Type B pancreatic cell (in vitro differentiated cells): ENCODE measurements around the gene MDM2. TPM values are rescaled to one million over a fixed set of nuclear protein-coding genes. Genes with fewer than 3 reads are reported as not detected.
"Not testable (repeated sequence)": the region's sequence is repeated elsewhere in the genome, so short reads cannot be mapped to it uniquely, and the experiment has no call there.

Source experiments
- DNase-seq: peaks from one replicate; pipeline ENCODE4 v3.0.0; 2021; ENCODE audit warnings: mixed read lengths; ENCODE audit not compliant: unreplicated experiment; ENCODE audit errors: extremely low spot score
- H3K27ac Mint-ChIP-seq: 2 replicates; pipeline ENCODE4 v1.8.0; 2021; ENCODE audit warnings: mild to moderate bottlenecking, mixed read lengths
- H3K27me3 Mint-ChIP-seq: 2 replicates; pipeline ENCODE4 v1.8.0; 2021; ENCODE audit warnings: mixed read lengths
- H3K36me3 Mint-ChIP-seq: 2 replicates; pipeline ENCODE4 v1.8.0; 2021; ENCODE audit warnings: mixed read lengths
- H3K4me1 Mint-ChIP-seq: one replicate; pipeline ENCODE4 v1.8.0; 2021; ENCODE audit warnings: mixed read lengths; ENCODE audit not compliant: unreplicated experiment
- H3K4me3 Mint-ChIP-seq: 2 replicates; pipeline ENCODE4 v1.8.0; 2021; ENCODE audit warnings: mild to moderate bottlenecking, mixed read lengths
- H3K9me3 Mint-ChIP-seq: 2 replicates; pipeline ENCODE4 v1.8.0; 2021; ENCODE audit warnings: mixed read lengths
- CTCF ChIP-seq: fragments of 200-600 bp; sonication (generic); conservative IDR thresholded peaks from 2 replicates; pipeline ENCODE4 v1.5.0; 2021; ENCODE audit warnings: antibody characterized with exemption, mild to moderate bottlenecking
- total RNA-seq: library from RNA; stranded (reverse); gene quantifications from 2 replicates; pipeline ENCODE4 v1.2.1, GENCODE V29; 2021; ENCODE audit warnings: low replicate concordance

MDM2 gene
- total RNA-seq, 1 donor from 2014 or later: 162 TPM

DNA sequence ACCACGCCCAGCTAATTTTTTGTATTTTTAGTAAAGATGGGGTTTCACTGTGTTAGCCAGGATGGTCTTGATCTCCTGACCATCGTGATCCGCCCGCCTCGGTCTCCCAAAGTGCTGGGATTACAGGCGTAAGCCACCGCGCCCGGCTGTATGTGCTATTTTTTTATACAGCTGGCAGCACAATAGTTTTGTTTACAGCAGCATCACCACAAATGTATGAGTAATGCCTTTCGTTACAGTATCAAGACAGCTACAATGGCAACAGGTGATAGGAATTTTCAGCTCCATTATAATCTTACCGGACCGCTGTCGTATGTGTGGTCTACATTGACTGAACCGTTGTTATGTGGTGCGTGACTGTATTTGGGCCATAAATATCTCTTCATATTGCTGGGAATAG, 11.6 kb upstream of the MDM2 start:
- H3K36me3 Mint-ChIP-seq: no peaks in the 10 kb centered on the region
- H3K27ac Mint-ChIP-seq: no peak overlapping the region
- H3K9me3 Mint-ChIP-seq: peaks cover 5% of the 10 kb centered on the region
- H3K4me3 Mint-ChIP-seq: no peak overlapping the region
- H3K4me1 Mint-ChIP-seq: peaks cover 4% of the 10 kb centered on the region
- H3K27me3 Mint-ChIP-seq: no peaks in the 10 kb centered on the region
- TF ChIP-seq CTCF: no peak
- DNase-seq: no peak

DNA sequence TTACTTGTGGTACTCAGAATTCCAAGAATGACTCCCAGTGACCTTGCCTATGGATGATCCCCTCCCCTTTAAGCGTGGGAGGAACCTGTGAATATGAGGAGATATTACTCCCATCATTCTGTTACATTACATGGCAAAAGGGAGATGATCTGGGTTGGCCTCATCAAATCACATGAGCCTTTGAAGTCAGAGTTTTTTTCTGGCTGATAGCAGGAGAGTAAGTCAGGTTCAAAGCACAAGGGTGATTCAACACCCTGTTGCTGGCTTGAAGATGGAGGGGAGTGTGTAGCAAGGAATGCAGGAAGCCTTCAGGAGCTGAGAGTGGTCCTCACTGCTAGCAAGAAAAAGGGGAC, 9.1 kb upstream of the MDM2 start:
- Mint-ChIP-seq H3K36me3 (no peaks in the 10 kb centered on the region), H3K27ac (no peak overlapping the region)

GRCh38 chr12:68800294-68800693, 7.7 kb upstream of the MDM2 start:
- Mint-ChIP-seq H3K4me3 (no peak overlapping the region), H3K36me3 (no peaks in the 10 kb centered on the region), H3K27me3 (no peaks in the 10 kb centered on the region), H3K27ac (peak overlapping the region; percentile 75), H3K4me1 (peaks cover 9% of the 10 kb centered on the region), H3K9me3 (peaks cover 5% of the 10 kb centered on the region)
- TF ChIP-seq CTCF: no peak
- no peak for DNase-seq

More for the DNA sequence above, 9.1 kb upstream of the MDM2 start:
- Mint-ChIP-seq H3K4me1 (peaks cover 9% of the 10 kb centered on the region), H3K27me3 (no peaks in the 10 kb centered on the region), H3K9me3 (peaks cover 5% of the 10 kb centered on the region), H3K4me3 (no peak overlapping the region)
- no peak for TF ChIP-seq CTCF
- no peak for DNase-seq

- not testable (repeated sequence) for H3K4me1 Mint-ChIP-seq, DNase-seq, H3K36me3 Mint-ChIP-seq, H3K4me3 Mint-ChIP-seq, H3K27me3 Mint-ChIP-seq, H3K9me3 Mint-ChIP-seq
- H3K27ac Mint-ChIP-seq: peak overlapping the region; percentile 68
Measured at GRCh38 chr12:68801124-68801523, 6.9 kb upstream of the MDM2 start.

DNA sequence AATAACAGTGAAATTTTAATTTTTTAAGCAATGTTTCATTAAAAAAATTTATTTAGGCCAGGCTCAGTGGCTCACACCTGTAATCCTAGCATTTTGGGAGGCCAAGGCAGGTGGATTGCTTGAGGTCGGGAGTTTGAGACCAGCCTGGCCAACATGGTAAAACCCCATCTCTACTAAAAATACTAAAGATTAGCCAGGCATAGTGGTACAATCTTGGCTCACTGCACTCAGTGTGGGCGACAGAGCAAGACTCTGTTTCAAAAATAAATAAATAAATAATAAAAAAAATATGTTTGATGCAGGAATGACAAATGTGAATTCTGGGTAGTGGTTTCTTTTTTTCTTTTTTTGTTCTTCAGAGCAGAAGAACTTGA, 5.6 kb upstream of the MDM2 start:
- H3K4me1 Mint-ChIP-seq, H3K9me3 Mint-ChIP-seq, DNase-seq, H3K27me3 Mint-ChIP-seq, H3K36me3 Mint-ChIP-seq, H3K4me3 Mint-ChIP-seq: not testable (repeated sequence)
- H3K27ac Mint-ChIP-seq: peak overlapping the region; percentile 68

- not testable (repeated sequence) for H3K27ac Mint-ChIP-seq, H3K9me3 Mint-ChIP-seq, H3K4me1 Mint-ChIP-seq, H3K27me3 Mint-ChIP-seq, H3K4me3 Mint-ChIP-seq, H3K36me3 Mint-ChIP-seq, DNase-seq
Measured at GRCh38 chr12:68802911-68803651, 4.9 kb upstream of the MDM2 start.

DNA sequence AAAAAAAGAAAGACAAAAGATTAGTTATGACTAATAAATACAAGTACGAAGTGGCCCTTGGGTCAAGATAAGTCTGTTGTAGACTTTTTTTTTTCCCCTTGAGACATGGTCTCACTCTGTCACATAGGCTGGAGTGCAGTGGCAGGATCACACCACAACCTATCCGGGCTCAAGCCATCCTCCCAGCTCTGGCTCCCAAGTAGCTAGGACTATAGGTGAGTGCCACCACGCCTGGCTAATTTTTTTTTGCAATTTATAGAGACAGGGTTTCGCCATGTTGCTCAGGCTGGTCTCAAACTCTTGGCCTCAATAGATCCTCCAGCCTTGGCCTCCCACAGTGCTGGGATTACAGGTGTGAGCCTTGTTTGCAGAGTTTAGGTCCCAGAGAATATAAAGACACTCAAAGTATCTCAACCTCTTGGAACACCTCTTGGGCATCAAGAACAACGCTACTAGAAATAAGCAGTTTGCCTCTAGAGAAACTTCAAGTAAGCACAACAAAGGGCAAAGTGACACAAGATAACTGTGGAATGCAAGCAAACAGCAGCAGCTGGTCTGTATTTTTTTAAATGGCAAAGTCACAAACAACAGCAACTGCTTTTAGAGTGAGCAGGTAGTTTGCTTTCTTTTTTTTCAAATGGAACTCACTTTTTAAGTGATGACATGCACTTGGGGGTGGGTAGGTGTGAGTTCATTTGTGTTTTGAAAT, 3.9 kb upstream of the MDM2 start:
- Mint-ChIP-seq H3K27me3 (no peaks in the 10 kb centered on the region), H3K9me3 (peaks cover 5% of the 10 kb centered on the region), H3K4me1 (peaks cover 9% of the 10 kb centered on the region), H3K36me3 (peaks cover 5% of the 10 kb centered on the region), H3K4me3 (peak overlapping the region; percentile 46), H3K27ac (peak overlapping the region; percentile 70)
- no peak for DNase-seq
- no peak for TF ChIP-seq CTCF
